Progenitor cell of endocrine pancreas (in vitro differentiated cells): ENCODE measurements around the gene DNAI1. TPM values are rescaled to one million over a fixed set of nuclear protein-coding genes. Genes with fewer than 3 reads are reported as not detected.

Experiments
- DNase-seq: peaks from one replicate; pipeline ENCODE4 v3.0.0; 2021; ENCODE audit warnings: low spot score; ENCODE audit not compliant: unreplicated experiment
- H3K27ac Mint-ChIP-seq: 2 replicates; pipeline ENCODE4 v1.8.0; 2021; ENCODE audit warnings: mild to moderate bottlenecking, moderate library complexity, mixed read lengths
- H3K27me3 Mint-ChIP-seq: 2 replicates; pipeline ENCODE4 v1.8.0; 2021; ENCODE audit warnings: mixed read lengths
- H3K36me3 Mint-ChIP-seq: 2 replicates; pipeline ENCODE4 v1.8.0; 2022; ENCODE audit warnings: mixed read lengths; ENCODE audit not compliant: insufficient read depth
- H3K4me1 Mint-ChIP-seq: 2 replicates; pipeline ENCODE4 v1.8.0; 2021; ENCODE audit warnings: low read depth, mixed read lengths
- H3K4me3 Mint-ChIP-seq: 2 replicates; pipeline ENCODE4 v1.8.0; 2021; ENCODE audit warnings: low read depth, mild to moderate bottlenecking, moderate library complexity, mixed read lengths
- H3K9me3 Mint-ChIP-seq: 2 replicates; pipeline ENCODE4 v1.8.0; 2021; ENCODE audit warnings: low read depth, mixed read lengths
- total RNA-seq: library from RNA; stranded (reverse); gene quantifications from 2 replicates; pipeline ENCODE4 v1.2.1, GENCODE V29; 2021
- TF ChIP-seq, protein P1 (sequence below): fragments of 200-600 bp; sonication (generic); IDR thresholded peaks from one replicate; pipeline ENCODE4 v1.5.0; 2021; ENCODE audit warnings: antibody characterized with exemption, mild to moderate bottlenecking; ENCODE audit not compliant: unreplicated experiment

Gene DNAI1
- total RNA-seq, 1 donor from 2014 or later, result 1.2 TPM

DNA sequence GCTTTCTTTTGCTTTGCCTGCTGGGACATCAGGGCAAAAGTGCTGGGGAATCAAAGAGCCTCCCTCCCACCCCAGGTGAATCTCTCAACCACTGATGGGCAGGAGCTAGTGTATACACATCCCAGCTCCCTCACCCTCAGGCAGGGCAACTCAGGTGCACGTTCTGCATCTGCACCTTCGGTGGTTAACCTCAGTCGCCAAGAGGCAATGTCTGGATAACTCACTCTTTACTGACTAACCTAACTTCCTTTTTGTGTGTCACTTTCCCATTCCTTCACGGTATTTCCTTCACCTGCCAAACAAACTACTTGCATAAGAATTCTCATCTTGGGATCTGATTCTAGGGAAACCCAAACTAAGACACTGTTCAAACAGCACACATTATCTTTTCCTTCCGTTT is 104.7 kb downstream of the DNAI1 start:
- Mint-ChIP-seq H3K27me3 (peaks cover 55% of the 10 kb centered on the region), H3K4me1 (peaks cover 5% of the 10 kb centered on the region)

DNA sequence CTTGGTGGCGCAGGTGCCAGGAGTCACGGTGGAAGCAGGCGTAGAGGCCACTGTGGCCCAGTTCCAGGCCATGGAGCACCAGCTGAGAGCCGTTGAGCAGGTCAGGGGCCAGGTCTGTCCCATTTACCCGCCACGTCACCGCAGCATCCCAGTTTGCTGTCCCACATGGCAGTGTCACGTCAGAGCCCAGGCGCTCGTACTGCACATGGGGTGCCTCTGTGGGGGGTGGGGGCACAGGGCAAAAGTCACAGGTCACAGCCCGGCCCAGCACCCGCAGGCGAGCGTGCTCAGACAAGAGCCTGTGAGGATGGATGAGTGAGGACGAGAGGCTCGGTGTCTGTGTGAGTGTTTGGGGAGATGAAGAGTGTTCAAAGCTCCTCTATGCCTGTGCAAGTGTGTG is 106.0 kb downstream of the DNAI1 start:
- Mint-ChIP-seq H3K4me1 (peaks cover 4% of the 10 kb centered on the region), H3K9me3 (peaks cover 2% of the 10 kb centered on the region), H3K27ac (no peak overlapping the region), H3K4me3 (no peak overlapping the region), H3K27me3 (peaks cover 58% of the 10 kb centered on the region), H3K36me3 (no peaks in the 10 kb centered on the region)
- TF ChIP-seq, protein P1, sequence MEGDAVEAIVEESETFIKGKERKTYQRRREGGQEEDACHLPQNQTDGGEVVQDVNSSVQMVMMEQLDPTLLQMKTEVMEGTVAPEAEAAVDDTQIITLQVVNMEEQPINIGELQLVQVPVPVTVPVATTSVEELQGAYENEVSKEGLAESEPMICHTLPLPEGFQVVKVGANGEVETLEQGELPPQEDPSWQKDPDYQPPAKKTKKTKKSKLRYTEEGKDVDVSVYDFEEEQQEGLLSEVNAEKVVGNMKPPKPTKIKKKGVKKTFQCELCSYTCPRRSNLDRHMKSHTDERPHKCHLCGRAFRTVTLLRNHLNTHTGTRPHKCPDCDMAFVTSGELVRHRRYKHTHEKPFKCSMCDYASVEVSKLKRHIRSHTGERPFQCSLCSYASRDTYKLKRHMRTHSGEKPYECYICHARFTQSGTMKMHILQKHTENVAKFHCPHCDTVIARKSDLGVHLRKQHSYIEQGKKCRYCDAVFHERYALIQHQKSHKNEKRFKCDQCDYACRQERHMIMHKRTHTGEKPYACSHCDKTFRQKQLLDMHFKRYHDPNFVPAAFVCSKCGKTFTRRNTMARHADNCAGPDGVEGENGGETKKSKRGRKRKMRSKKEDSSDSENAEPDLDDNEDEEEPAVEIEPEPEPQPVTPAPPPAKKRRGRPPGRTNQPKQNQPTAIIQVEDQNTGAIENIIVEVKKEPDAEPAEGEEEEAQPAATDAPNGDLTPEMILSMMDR, result no peak
- DNase-seq, result no peak

More for the DNA sequence above, 104.7 kb downstream of the DNAI1 start:
- H3K4me3 Mint-ChIP-seq, result no peak overlapping the region
- no peak for DNase-seq
- TF ChIP-seq, protein P1, result no peak
- no peak overlapping the region for H3K27ac Mint-ChIP-seq
- H3K36me3 Mint-ChIP-seq, result no peaks in the 10 kb centered on the region
- H3K9me3 Mint-ChIP-seq, result peaks cover 2% of the 10 kb centered on the region

DNA sequence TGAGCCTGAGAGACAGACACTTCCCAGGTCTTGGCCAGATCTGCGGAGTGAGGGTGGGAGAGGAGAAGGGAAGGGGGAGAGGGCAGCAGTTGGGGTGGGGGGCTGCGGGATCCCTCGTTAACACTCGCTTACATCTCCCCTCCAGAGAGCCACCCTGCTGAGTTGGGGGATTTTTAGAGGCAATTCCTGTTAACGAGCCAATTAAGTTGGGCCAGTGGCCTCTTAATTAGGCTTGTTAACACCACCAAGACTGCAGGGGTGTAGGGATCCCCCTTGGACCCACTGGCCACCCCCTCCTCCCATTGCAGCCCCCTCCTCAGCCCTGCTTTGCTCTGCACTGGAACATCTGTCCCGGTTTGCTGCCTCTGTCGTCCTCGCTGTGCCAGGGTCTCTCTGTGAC is 107.3 kb downstream of the DNAI1 start:
- DNase-seq, result no peak
- TF ChIP-seq, protein P1, result no peak
- Mint-ChIP-seq H3K9me3 (peaks cover 2% of the 10 kb centered on the region), H3K36me3 (no peaks in the 10 kb centered on the region), H3K4me1 (no peaks in the 10 kb centered on the region), H3K4me3 (no peak overlapping the region), H3K27ac (no peak overlapping the region), H3K27me3 (peaks cover 64% of the 10 kb centered on the region)

DNA sequence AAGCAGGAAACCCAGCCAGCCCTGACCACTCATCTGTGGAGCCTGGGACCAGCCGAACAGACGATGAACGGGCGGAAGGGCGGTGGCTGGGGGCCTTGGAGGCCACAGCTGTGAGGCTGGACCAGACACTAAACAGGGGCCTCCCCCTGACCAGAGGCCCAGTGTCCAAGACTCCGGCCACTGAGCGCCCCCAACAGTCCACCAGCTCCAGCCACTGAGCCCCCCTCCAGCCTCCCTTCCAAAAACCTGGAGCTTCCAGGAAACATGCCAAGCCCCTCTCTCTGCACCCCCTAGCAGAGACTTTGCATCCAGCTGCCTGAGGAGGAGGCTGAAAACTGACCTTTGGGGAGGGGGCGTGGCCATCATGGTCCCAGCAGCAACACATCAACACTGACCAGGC is 107.7 kb downstream of the DNAI1 start:
- Mint-ChIP-seq H3K4me3 (no peak overlapping the region), H3K4me1 (no peaks in the 10 kb centered on the region), H3K9me3 (peaks cover 2% of the 10 kb centered on the region), H3K27me3 (peaks cover 65% of the 10 kb centered on the region), H3K27ac (no peak overlapping the region), H3K36me3 (no peaks in the 10 kb centered on the region)
- no peak for DNase-seq
- TF ChIP-seq, protein P1, result no peak

DNA sequence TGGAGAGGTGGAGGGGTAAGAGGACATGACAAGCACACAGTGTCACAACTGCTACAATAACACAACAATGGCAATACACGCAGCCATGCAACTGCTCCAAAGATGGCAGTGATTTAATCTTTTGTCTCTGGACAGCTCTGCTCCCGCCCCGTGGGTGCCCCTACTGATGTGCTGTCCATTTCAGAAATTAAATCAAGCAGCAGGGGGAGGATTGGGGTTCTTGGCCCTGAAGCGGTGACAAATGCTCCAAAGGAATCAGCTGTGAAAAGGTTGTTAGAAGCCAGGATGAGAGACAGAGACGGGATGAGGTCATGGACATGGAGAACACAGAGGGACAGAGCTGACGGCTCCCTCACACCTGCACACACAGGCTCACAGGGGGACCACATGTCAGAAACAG is 108.4 kb downstream of the DNAI1 start:
- TF ChIP-seq, protein P1, result no peak
- Mint-ChIP-seq H3K27me3 (peaks cover 69% of the 10 kb centered on the region), H3K4me3 (no peak overlapping the region), H3K27ac (no peak overlapping the region), H3K9me3 (peaks cover 2% of the 10 kb centered on the region), H3K4me1 (no peaks in the 10 kb centered on the region), H3K36me3 (no peaks in the 10 kb centered on the region)
- no peak for DNase-seq
